Uterus (tissue), 4 donors: ENCODE measurements around the gene C19orf47. TPM values are rescaled to one million over a fixed set of nuclear protein-coding genes. Genes with fewer than 3 reads are reported as not detected.

Experiments used
- DNase-seq, 2 donors: peaks; one replicate each; pipeline ENCODE4 v3.0.0-alpha.2; 2019 to 2020
- H3K27ac ChIP-seq, 2 donors: fragments of 200-600 bp; sonication (generic); 1 replicate in 1 of 2; 2 replicates in 1 of 2; pipeline ENCODE4 v1.5.1; 2016 to 2018
- H3K27me3 ChIP-seq, 2 donors: fragments of 200-600 bp; sonication (generic); one replicate each; pipeline ENCODE4 v1.5.1; 2018 to 2019; ENCODE audit warnings: control low read depth in 1 of 2
- H3K36me3 ChIP-seq, 2 donors: fragments of 200-600 bp; sonication (generic); one replicate each; pipeline ENCODE4 v1.5.1; 2019; ENCODE audit warnings: control low read depth in 1 of 2
- H3K4me1 ChIP-seq, 2 donors: fragments of 200-600 bp; sonication (generic); one replicate each; pipeline ENCODE4 v1.5.1; 2018 to 2019; ENCODE audit warnings: control low read depth in 1 of 2
- H3K4me3 ChIP-seq, 2 donors: fragments of 200-600 bp; sonication (generic); 1 replicate in 1 of 2; 2 replicates in 1 of 2; pipeline ENCODE4 v1.5.1; 2018 to 2019; ENCODE audit warnings: mild to moderate bottlenecking in 1 of 2
- H3K9me3 ChIP-seq, 2 donors: fragments of 200-600 bp; sonication (generic); one replicate each; pipeline ENCODE4 v1.5.1; 2019; ENCODE audit warnings: control low read depth in 1 of 2
- CTCF ChIP-seq, 4 experiments: fragments of 200-600 bp in 2 of 4; fragments of 450-650 bp in 2 of 4; sonication (generic) in 2 of 4; IDR thresholded peaks; one replicate each; pipeline ENCODE4 v1.5.1; 2016 to 2019; ENCODE audit warnings: antibody characterized with exemption in 4 of 4, mild to moderate bottlenecking in 2 of 4, moderate library complexity in 1 of 4
- POLR2A ChIP-seq, 2 donors: fragments of 450-650 bp; IDR thresholded peaks; one replicate each; pipeline ENCODE4 v1.6.1; 2016; ENCODE audit warnings: antibody characterized with exemption in 2 of 2, mild to moderate bottlenecking in 1 of 2, moderate library complexity in 1 of 2
- intact Hi-C: fragments of 100-400 bp; cut with DNase I; formaldehyde crosslinking; loops from one replicate; pipeline ENCODE4 v1.15.1; 2023; ENCODE audit warnings: low total_unique reads
- total RNA-seq, 4 donors: library from RNA; depleted of rRNA in 3 of 4; stranded (reverse); fragments of >200 nt in 3 of 4; gene quantifications; one replicate each; pipeline versions ENCODE4 v1.1.0 to v1.2.4, GENCODE V29; 2014 to 2023
- donor health status: DM: yes; HTN: yes; CAD: no.

Gene C19orf47
- total RNA-seq, 4 donors from 2014 or later, result 7.1 to 21.2 (median 13.3) TPM

GRCh38 chr19:40394816-40395210 lies 46.6 kb upstream of the C19orf47 start:
- Histone ChIP-seq H3K9me3 (no peaks in the 10 kb centered on the region), H3K4me1 (no peaks in the 10 kb centered on the region), H3K4me3 (no peak overlapping the region), H3K36me3 (no peaks in the 10 kb centered on the region), H3K27me3 (no peaks in the 10 kb centered on the region), H3K27ac (no peak overlapping the region)
- DNase-seq, result no peak
- intact Hi-C loops, result no loop called here
- TF ChIP-seq POLR2A (IDR thresholded peaks at IDR 0.05), result no peak

GRCh38 chr19:40393894-40394815 lies 46.0 kb upstream of the C19orf47 start:
- Histone ChIP-seq H3K27ac (no peak overlapping the region), H3K36me3 (no peaks in the 10 kb centered on the region), H3K4me1 (no peaks in the 10 kb centered on the region), H3K27me3 (no peaks in the 10 kb centered on the region), H3K4me3 (no peak overlapping the region), H3K9me3 (no peaks in the 10 kb centered on the region)
- intact Hi-C loops, result no loop called here
- no peak for DNase-seq
- TF ChIP-seq CTCF (IDR thresholded peaks at IDR 0.05) (no peak), POLR2A (IDR thresholded peaks at IDR 0.05) (no peak)

- DNase-seq, result no peak
- no peaks in the 10 kb centered on the region for H3K4me1 ChIP-seq
- no peak for TF ChIP-seq POLR2A (IDR thresholded peaks at IDR 0.05)
- no peak for TF ChIP-seq CTCF (IDR thresholded peaks at IDR 0.05)
- H3K27ac ChIP-seq, result no peak overlapping the region
- no peaks in the 10 kb centered on the region for H3K9me3 ChIP-seq
- no peak overlapping the region for H3K4me3 ChIP-seq
- intact Hi-C loops, result no loop called here
- no peaks in the 10 kb centered on the region for H3K36me3 ChIP-seq
- H3K27me3 ChIP-seq, result no peaks in the 10 kb centered on the region
Observed at GRCh38 chr19:40392894-40393517, 44.8 kb upstream of the C19orf47 start.

- H3K9me3 ChIP-seq, result no peaks in the 10 kb centered on the region
- no peak overlapping the region for H3K27ac ChIP-seq
- H3K4me1 ChIP-seq, result no peaks in the 10 kb centered on the region
- TF ChIP-seq POLR2A (IDR thresholded peaks at IDR 0.05), result no peak
- no peak for TF ChIP-seq CTCF (IDR thresholded peaks at IDR 0.05)
- no peak overlapping the region for H3K4me3 ChIP-seq
- intact Hi-C loops, result no loop called here
- no peaks in the 10 kb centered on the region for H3K36me3 ChIP-seq
- H3K27me3 ChIP-seq, result no peaks in the 10 kb centered on the region
- DNase-seq, result no peak
Observed at GRCh38 chr19:40392123-40392522, 43.9 kb upstream of the C19orf47 start.

GRCh38 chr19:40390084-40390742 lies 42.0 kb upstream of the C19orf47 start, which contains the start of gene HIPK4:
TSS of gene HIPK4 (minus strand) at chr19:40390181. CDS start at chr19:40389902, 279 bp downstream.
- Histone ChIP-seq H3K36me3 (no peaks in the 10 kb centered on the region), H3K9me3 (no peaks in the 10 kb centered on the region), H3K27ac (no peak within 1 kb of the TSS), H3K4me1 (no peaks in the 10 kb centered on the region), H3K27me3 (no peaks in the 10 kb centered on the region), H3K4me3 (no peak within 1 kb of the TSS)
- DNase-seq, result no peak
- intact Hi-C loops, result no loop called here
- TF ChIP-seq CTCF (IDR thresholded peaks at IDR 0.05) (no peak), POLR2A (IDR thresholded peaks at IDR 0.05) (no peak)
